CMK (cell line): ENCODE data around the gene ITPRIP.

Experiments
- DNase-seq: peaks from one replicate; pipeline ENCODE4 v3.0.0-alpha.2; 2010; ENCODE audit warnings: low read depth

ITPRIP gene

DNA sequence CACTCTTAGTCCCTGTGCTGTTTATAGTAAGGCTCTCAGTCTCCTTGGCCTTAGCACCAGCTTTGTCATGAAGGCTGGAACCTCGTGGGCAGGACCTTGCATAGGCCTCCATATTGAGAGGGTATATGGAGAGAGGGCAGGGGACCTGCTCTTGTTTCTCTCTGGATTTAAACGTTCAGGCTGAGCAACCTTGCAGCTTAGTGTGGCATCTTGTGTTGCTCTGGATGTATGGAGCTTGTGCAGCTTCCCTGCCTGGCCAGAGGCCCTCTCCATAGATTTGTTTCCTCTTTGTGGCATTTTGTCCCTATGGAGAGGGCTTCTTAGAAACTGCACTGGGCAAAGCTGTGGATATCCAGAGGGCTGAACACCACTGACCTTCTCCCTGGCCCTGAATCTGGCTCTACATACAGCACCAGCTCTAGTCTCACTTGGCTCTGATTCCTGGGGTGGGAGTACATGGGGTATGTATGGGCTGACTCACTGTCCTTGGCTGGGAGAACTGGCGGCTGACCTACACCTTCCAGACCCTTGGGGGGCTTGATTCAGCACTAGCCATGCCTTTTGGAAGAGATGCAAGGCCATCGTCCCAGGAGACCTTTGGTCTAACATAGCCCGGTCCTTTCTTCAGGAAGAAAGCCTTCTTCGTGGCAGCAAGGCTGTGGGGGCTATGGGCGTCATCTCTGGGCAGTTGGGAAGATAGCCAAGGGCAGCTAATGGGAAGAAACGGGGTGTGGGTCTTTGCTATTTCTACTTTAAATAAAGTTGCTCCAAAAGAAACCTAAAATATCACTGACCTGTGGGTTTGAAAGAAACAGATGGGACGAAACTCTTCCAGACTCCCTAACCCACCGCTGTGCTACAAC, 30.5 kb downstream of the ITPRIP start:
- DNase-seq: no peak

DNA sequence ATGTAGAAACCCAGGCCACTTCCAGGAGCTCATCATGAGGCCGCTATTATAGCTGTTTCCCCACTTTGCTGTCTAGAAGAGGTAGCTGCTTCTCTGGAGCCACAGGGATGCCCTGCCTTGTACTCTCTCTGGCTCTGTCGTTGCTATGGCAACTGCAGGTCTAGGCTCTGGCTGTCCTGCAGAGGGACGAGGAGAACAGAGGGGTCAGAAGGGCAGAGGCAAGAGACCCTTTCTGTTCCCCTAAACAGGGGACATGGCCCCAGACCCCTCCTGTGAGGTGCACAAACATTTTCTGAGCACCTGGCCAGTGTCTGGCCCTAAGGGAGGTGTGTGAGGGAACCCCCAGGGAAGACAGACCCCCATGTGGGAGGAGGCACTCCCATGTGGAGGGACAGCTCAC, 31.4 kb downstream of the ITPRIP start:
- no peak for DNase-seq

DNA sequence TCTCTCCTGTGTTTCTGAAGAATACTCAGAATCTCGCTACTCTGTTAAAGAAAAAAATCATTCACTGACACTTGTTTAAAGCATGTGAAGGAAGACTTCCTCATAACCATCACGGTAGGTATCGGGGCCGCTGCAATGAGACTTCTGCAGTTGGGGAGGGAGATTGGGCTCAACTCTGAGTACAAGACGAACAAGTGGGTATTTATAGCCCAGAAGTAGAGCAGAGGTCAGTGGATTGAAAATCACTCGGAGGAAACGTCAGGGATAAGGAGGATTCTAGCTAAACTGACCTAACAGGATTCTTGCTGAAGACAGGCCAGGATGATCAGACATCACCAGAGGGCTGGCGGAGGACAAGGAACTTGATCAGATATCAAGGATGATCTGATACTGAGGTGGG, 33.3 kb downstream of the ITPRIP start:
- no peak for DNase-seq

DNA sequence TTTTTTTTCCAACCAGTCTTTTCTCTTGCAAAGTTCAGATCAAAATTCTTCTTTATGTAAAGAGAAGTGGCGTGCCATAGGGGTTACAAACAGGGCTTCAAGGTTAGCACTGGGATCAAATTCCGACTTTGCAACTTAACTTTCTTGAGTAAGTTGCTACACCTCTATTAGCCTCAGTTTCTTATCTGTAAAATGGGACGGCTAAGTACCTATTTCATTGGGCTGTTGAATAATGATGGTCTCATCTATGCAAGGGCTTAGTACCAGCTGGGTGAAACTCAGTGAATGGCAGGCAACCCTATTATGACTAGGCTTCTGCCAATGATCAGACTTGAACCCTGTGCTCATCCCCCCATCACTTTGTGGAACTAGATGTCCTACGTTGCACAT, 33.9 kb downstream of the ITPRIP start:
- no peak for DNase-seq

DNA sequence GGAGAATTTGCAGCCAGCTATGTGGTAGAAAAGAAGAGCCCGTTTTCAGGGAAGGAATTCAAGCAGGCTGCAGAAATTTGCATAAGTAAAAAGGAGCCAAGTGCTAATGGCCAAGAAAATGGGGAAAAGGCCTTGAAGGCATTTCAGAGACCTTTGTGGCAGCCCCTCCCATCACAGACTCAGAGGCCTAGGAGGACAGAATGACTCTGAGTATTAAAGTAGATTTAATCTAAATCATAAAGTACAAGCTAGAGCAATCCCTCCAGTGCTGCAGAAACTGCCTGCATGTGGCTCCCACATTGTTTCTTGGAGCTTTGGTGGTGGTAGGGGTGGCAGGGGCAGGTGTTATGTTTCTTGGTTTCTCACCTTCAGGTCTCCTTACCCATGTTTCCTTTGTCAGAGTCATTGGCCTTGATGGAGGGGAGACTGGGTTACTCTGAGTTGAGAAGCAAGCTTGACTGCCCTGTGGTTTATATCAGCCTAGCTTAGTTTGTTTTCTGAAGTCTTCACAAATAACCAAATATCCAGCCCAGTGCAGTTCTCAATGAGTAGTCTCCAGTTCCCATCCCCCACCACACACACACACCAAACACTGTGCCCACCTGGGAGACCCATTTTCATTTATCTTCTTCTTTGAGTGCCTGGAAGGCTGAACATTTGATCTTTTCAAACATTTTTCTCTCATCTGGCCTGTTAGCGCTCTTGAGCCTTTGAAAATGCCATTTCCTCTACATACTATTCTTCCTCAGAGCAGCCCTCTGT, 34.5 kb downstream of the ITPRIP start:
- no peak for DNase-seq

DNA sequence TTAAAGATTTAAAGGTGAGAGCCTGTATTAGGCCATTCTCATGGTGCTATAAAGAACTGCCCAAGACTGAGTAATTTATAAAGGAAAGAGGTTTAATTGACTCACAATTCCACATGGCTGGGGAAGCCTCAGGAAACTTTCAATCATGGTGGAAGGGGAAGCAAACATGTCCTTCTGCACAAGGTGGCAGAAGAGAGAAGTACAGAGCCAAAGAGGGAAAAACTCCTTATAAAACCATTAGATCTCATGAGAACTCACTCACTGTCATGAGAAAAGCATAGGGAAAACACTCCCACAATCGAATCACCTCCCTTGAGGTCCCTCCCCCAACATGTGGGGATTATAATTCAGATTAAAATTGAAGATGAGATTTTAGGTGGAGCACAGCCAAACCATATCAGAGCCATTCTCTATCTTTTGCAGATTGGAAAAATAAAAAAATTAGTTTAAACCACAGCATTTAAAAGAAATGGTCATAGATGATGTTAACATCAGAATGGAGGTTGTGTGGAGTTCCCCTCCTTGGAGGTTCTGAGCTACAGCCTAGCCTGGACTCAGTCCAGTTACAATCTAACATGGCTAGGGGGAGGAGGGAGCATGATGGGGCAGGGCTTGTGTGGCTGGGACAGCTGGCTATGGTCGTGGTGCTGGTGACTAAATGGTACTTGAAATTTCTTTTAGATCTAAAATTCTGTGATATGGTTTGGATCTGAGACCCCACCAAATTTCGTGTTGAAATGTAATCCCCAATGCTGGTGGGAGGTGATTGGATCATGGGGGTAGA, 36.2 kb downstream of the ITPRIP start:
- DNase-seq: no peak

DNA sequence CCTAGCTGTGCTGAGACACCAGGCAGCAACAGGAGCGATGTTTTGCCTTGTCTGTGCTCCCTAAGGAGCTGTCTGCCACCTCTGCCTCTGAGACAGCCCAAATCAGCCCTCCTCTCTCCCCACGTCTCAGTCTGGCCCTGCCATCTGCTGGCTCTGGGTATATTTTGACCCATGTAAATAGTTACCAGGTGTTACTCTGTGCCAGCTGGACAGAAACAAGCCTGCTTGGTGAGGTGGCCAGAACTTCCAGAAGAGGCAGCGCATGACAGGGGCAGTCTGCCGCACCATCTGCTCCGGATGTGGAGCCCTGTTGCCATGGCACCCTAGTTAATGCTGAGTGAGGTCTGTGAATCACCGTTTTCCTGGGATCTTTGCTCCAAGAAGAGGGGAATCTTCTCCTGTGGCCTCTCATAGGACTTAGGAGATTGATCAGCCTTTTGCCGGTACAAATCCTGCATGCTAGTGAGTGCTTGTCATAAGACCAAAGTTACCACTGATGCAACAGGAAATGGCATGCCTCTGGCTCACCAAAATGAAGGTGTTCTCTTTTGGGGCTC, 37.5 kb downstream of the ITPRIP start:
- DNase-seq: no peak

DNA sequence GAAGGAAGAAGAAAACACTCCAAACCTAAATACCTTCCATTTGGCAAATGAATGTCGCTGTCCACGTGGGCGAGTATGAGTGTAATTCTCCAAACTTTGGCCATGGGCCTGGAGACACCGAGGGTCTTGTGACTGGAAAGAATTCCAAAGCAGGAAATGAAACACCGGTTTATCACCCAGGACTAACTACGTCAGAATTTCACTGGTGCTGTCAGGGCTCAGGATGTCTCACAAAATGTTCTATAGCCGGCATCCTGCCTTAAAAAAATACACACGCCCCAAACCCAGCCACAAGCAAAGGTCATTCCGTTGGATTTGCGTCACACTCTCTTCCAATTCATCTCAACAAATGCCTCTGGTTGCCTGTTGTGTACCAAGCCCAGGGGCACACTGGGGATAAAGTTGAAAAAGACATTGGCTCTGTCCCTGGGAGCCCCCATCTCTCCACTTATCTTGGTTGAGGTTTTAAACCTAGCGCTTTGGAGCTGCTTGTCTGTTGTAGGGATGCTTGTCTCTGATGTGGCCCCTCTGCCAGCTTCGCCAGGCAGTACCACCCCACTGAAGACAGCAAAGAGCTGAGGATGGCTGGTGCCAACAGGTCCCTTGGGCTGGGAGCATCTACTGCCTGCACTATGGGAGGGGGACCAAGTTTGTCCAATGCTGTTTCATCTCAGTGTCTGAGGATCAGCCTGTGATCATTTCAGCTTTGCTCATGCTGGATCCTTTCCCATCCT, 38.1 kb downstream of the ITPRIP start:
- DNase-seq: no peak

DNA sequence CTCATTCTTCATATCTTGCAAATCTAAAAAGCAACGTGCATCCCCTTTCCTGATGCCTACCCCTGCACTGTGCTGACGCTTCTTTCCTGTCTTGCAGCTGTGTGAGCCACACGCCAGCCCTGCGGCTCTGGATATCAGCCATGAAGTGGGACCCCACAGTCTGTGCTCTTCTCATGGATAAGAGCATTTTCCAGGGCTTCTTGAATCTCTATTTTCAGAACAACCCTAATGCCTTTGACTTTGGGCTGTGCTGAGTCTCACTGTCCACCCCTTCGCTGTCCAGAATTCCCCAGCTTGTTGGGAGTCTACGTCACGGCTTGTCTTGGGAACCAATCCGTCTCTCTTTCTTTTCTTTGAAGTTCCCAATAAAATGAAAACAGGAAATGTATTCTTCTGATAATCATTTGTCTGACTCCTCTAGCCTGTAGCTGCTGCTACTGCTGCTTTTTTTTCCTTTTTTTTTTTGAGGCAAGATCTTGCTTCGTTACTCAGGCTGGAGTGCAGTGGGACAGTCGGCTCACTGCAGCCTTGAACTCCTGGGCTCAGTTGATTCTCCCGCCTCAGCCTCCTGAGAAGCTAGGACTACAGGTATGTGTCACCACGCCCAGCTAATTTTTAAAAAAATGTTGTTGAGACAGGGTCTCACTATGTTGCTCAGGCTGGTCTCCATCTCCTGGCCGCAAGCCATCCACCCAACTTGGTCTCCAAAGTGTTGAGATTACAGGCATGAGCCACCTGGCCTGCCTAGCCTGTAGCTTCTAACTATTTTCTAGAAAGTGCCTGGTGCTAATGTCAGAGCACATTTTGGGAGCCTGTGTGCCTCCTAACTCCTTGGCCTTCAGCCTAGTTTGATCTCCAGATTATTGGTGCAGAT, 39.0 kb downstream of the ITPRIP start:
- DNase-seq: no peak

DNA sequence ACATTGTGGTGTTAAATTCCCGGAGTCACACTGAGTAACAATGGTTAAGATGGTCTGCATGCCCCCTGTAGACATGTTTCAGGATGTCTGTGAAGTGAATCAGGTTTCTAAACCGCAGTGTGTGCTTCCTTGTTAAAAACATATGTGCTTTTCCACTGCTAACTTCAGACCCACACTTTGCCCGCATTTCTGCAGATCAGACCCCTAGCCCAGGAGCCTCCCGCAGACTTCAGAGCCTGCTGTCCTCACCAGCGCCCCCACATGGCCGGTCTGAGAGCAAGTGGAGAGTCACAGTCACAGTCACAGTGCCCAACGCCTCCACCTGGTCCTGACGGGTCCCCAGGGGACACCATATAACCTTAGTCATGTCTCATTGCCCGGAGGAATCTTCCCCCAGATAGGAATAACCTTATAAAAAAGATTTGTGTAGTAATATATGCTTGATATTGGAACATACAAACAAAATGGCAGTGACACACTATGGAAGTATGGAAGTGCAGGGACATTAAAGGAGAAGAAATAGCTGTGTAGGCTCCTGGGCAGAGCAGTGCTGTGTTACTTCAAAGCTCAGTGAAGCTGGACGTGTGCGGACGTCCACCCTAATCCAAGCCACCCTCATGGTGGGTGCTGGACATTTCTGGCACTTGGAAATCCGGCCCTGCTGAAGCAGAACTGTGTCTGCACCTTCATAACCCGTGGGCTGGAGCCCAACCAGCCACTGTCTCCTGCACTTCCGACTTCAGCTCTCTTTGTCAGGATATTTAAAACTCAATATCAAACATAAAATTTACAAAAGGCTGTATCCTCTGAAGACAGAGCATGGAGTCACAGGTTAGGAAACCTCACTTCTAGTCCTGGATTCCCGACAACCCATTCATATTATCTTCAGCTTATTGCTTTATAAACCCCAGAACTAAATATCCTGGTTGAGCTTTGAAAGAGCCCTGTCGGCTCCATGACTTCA, 40.3 kb downstream of the ITPRIP start:
- DNase-seq: no peak

DNA sequence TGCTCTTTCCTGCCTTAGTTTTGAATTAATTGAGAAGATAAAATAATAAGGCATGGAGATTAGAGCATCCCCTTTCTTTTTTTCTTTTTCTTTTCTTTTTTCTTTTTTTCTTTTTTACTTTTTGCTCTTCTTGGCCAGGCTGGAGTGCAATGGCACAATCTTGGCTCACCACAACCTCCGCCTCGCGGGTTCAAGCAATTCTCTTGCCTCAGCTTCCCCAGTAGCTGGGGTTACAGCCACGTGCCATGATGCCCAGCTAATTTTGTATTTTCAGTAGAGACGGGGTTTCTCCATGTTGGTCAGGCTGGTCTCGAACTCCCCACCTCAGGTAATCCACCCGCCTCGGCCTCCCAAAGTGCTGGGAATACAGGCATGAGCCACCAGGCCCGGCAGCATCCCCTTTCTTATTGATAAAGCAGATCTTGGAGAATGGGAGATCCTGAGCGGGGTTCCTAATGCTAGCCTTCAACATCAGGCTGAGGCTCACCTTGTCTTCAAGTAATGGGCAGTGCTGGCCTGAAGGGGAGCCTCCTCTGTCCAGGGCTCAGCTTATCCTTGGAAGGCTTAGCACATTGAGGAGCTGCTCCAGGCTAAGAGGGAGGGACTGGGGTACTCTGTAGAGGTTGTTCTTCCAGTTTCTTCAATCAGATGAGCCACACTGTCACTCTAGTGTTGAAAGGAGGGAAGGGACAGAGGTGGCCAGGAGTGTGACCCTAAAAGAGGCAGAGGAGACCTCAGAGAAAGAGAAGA, 41.4 kb downstream of the ITPRIP start:
- no peak for DNase-seq

DNA sequence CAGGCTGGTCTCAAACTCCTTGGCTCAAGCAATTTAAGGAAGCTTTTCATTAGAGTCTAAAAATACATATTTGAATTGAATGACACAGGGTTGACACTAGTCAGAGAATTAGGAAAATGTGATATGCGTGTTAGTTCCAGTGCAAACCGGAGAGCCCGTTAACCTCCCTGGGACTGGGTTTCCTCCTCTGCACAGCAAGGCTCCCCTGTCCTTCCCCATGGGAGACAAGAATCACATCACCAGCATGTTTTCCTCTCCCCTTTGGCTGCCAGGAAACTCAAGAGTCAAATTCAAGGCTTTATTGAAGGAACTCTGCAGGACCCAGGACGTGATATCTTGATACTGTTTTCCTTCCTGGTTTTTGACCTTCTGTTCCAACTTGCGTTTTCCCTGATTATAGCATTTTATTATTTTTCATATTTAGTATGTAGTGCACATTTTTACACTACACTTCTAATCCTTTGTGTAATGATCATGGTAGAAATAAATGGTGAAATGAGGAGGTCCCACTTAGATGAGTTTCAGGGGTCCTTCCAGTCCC, 44.4 kb downstream of the ITPRIP start:
- DNase-seq: no peak

DNA sequence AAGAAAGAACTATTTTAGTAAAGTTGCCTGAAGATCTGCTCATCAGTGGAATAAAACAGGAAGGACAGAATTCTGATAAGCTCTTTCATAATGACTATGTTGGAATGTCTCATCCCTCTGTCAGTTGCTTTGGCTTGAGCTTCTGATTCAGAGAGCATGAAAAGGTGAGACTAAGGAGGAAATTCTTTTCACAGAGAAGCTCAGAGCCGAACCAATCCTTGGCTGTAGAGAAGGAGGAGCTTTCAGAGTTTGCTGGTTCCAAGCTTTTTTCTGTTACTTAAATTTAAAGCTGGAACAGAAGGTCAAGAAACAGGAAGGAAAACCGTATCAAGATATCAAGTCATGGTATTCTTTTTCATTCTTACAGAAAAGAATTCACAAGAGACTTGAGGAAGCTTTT, 45.3 kb downstream of the ITPRIP start:
- no peak for DNase-seq

DNA sequence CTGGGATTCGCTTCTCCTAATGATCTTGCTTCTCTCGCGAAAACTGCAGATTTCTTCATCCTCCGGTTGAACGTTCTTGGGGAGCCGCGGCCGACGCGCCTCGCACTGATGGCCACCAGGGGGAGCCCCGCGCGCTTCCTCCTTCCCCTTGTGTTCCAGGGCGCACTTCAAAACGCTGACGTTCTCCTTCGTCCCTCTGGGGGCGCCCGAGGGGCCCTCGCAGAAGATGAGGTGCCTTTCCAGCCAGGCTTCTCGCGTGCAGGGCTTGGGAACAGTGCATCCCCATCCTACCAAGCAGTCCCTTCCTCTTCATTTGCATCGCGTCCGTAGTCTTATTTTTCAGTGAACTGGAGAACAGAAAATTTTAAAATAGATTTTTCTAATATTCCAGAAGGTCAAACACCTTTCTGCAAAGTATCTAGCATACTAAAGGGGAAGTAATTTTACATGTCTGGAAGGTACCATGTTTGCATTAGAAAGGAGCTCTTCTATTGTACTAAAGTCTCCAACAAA, 46.8 kb downstream of the ITPRIP start:
- peak; percentile 65 for DNase-seq

DNA sequence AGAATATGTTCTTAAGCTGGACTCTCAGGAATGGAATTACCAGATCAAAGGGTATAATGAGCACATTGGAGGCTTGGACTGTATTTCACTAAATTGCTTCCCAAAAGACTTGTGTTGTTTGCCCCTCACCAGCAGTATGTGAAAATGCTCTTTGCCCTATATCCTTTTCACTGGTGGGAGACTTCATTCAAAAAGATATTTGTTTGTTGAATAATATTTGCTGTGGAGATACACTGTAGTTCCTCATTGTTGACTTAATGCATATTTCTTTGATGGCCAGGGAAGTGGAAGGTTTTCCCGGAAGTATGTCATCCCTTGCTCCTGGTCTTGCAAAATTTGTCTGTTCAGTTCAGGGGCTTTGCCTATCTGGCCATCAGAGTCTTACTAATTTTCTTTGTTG, 49.9 kb downstream of the ITPRIP start:
- DNase-seq: no peak

DNA sequence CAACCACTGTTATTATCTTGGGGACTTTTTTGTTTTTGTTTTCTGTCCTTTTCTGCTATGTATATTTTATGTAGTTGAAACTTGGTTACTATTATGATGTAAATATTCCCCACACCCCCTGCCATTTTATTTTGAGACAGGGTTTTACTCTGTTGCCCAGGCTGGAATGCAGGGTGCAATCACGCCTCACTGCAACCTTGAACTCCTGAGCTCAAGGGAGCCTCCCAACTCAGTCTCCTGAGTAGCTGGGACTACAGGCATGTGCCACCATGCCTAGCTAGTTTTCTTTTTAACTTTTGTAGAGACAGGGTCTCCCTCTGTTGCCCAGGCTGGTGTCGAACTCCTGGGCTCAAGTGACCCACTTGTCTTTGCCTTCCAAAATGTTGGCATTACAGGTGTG, 51.3 kb downstream of the ITPRIP start:
- no peak for DNase-seq

DNA sequence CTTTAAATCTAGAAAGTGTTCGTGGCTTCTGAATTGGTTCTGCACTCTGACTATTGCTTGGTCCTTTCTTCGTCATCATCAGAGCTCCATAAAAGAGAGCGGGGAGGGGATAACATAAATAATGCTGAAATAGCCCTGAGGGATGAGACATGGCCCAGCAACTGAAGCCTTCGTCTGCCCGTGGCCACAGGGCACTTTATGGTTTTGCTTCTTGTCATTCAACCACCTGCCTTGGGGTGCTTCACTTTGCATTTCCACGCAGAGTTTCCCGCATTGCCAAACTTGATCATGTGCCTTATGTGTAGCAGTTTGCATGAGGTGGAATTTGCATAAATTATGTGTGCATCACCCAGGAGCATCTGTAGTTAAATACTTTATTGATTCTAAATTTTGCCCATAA, 53.4 kb downstream of the ITPRIP start:
- DNase-seq: no peak

DNA sequence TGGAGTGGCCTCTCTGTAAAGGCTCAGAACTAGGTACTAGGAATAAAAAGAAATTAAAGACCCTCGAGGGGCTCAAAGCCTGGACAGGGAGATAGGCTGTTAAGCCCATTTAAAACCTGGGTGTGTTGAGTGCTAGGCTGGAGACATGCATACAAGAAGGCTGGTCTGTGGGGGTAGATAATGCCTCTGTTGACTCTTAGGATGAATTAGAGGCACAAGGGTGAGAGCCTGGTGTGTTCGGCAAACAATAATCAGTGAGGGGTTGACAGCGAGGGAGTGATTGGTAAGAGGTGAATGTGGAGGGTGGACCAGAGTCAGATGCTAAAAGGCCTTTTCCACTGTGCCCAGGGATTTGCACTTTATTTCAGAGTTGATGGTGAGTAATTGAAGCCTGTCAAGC, 56.6 kb downstream of the ITPRIP start:
- no peak for DNase-seq
